A549 treated with GW870086 at 1 μM for 4 hours (cell line): ENCODE data around the gene TAS2R31. TPM values are rescaled to one million over a fixed set of nuclear protein-coding genes. Genes with fewer than 3 reads are reported as not detected.

Source experiments
- total RNA-seq: library from RNA; stranded (reverse); fragments of 200-300 nt; extraction: Qiagen RNA extraction; gene quantifications from 5 replicates; pipeline ENCODE4 v1.2.3, GENCODE V29; 2022; ENCODE audit warnings: low read depth

The TAS2R31 gene
- 0.13 to 0.15 TPM in 2 of 5 replicates, not detected in the others for total RNA-seq

GRCh38 chr12:11031307-11031706 lies at the start of gene TAS2R31:
TSS of gene TAS2R31 (minus strand) at chr12:11031407. CDS start at chr12:11031335, 72 bp downstream.

GRCh38 chr12:11062194-11062593 lies 31.0 kb upstream of the TAS2R31 start, which contains the start of gene TAS2R46:
TSS of gene TAS2R46 (minus strand) at chr12:11062294. CDS start at chr12:11062294, 0 bp downstream.

GRCh38 chr12:11022520-11022919 lies 8.7 kb downstream of the TAS2R31 start, which contains the start of gene TAS2R19:
TSS of gene TAS2R19 (minus strand) at chr12:11022620. CDS start at chr12:11022571, 49 bp downstream.

GRCh38 chr12:10998204-10998603 lies 33.0 kb downstream of the TAS2R31 start, which contains the start of gene TAS2R20:
TSS of gene TAS2R20 (minus strand) at chr12:10998304. CDS start at chr12:10997875, 429 bp downstream.

GRCh38 chr12:10986812-10987211 lies 44.4 kb downstream of the TAS2R31 start, which contains the start of gene TAS2R50:
TSS of gene TAS2R50 (minus strand) at chr12:10986912. CDS start at chr12:10986860, 52 bp downstream.

Other genes with a start within 250 kb of the TAS2R31 start
- not detected in 5 replicates for gene TAS2R7, start 228.8 kb downstream of the TAS2R31 start, total RNA-seq
- not detected in 5 replicates for gene TAS2R8, start 224.1 kb downstream of the TAS2R31 start, total RNA-seq
- not detected in 5 replicates for gene TAS2R9, start 221.2 kb downstream of the TAS2R31 start, total RNA-seq
- gene TAS2R10, start 205.0 kb downstream of the TAS2R31 start, total RNA-seq: not detected in 5 replicates
- 0.51 to 4.2 TPM (median 2.0 TPM) in 5 replicates for gene PRR4, start 181.9 kb downstream of the TAS2R31 start, total RNA-seq
- 1.6 to 4.1 TPM (median 2.8 TPM) in 5 replicates for gene PRH1, start 147.2 kb downstream of the TAS2R31 start, total RNA-seq
- gene TAS2R13, start 121.8 kb downstream of the TAS2R31 start, total RNA-seq: not detected in 5 replicates
- gene PRH2, start 102.2 kb downstream of the TAS2R31 start, total RNA-seq: not detected in 5 replicates
- gene TAS2R14, start 92.1 kb downstream of the TAS2R31 start, total RNA-seq: 0.43 to 0.61 TPM (median 0.56 TPM) in 5 replicates
- not detected in 5 replicates for gene TAS2R50, start 44.5 kb downstream of the TAS2R31 start, total RNA-seq
- 0.09 to 0.21 TPM in 2 of 5 replicates, not detected in the others for gene TAS2R20, start 33.1 kb downstream of the TAS2R31 start, total RNA-seq
- 0.15 TPM in 1 of 5 replicates, not detected in the others for gene TAS2R19, start 8.8 kb downstream of the TAS2R31 start, total RNA-seq
- not detected in 5 replicates for gene TAS2R46, start 30.9 kb upstream of the TAS2R31 start, total RNA-seq
- gene TAS2R43, start 60.9 kb upstream of the TAS2R31 start, total RNA-seq: not detected in 5 replicates
- gene TAS2R30, start 103.2 kb upstream of the TAS2R31 start, total RNA-seq: not detected in 5 replicates
- 7.9 to 8.9 TPM (median 8.3 TPM) in 5 replicates for gene SMIM10L1, start 139.8 kb upstream of the TAS2R31 start, total RNA-seq
- gene TAS2R42, start 155.5 kb upstream of the TAS2R31 start, total RNA-seq: not detected in 5 replicates
- gene PRB3, start 238.3 kb upstream of the TAS2R31 start, total RNA-seq: not detected in 5 replicates